ENCODE measurements around the gene C3orf20. TPM values are rescaled to one million over a fixed set of nuclear protein-coding genes. Genes with fewer than 3 reads are reported as not detected.

The C3orf20 gene
- total and polyA plus RNA-seq, 2 experiments from 2014 or later, result not detected

DNA sequence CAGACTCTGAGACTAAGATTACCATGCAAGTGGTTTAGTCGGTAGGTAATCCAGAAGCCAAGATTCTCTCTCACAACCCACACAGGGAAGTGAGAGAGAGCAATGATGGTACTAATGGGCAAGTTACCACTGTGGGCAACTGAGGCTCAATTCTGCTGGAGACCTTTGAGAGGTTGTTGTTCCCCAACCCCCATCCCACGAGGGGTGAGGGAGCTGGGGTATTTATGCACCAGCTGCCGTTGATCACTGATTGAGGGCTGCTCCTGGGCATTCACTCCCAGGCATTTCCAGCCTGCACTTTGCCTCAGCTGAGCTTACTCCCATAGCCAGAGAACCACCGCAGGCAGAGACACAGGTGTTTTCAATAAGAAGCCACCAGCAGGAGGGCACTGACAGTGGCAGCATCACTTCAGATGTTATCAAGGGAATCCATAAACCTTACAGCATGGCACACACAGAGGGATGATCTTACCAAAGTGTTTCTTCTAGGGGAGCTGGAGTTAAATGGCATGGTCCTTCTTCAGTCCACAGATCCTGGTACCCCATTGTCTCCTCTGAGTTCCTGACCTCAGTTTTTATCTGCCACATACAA is 38.3 kb upstream of the C3orf20 start:
- Mint-ChIP-seq H3K4me1 (peaks cover 8% of the 10 kb centered on the region; the same call in 2 of the 3 replicates), H3K27ac (no peak overlapping the region), H3K27me3 (ENCODE audit: insufficient read depth, low read depth, poor library complexity) (peaks cover 4% of the 10 kb centered on the region), H3K9me3 (no peaks in the 10 kb centered on the region), H3K36me3 (ENCODE audit: low read depth) (no peaks in the 10 kb centered on the region), H3K4me3 (no peak overlapping the region)
- no peak overlapping the region for H3K27ac ChIP-seq (ENCODE audit: low read depth)
- no peak overlapping the region for H3K4me3 ChIP-seq
- no peaks in the 10 kb centered on the region for H3F3A ChIP-seq (replicated peaks; ENCODE audit: low read depth)
- no peak overlapping the region for H3K4me2 ChIP-seq
- H3K9me2 ChIP-seq (ENCODE audit: insufficient read depth), result no peaks in the 10 kb centered on the region
- H3K4me1 ChIP-seq (ENCODE audit: insufficient read depth), result peaks cover 6% of the 10 kb centered on the region
- no peaks in the 10 kb centered on the region for H3K79me2 ChIP-seq (replicated peaks; ENCODE audit: insufficient read depth)
- no peaks in the 10 kb centered on the region for H3K27me3 ChIP-seq (ENCODE audit: insufficient read depth)
- no peaks in the 10 kb centered on the region for H4K20me1 ChIP-seq (replicated peaks; ENCODE audit: insufficient read depth)
- ATAC-seq (no peak), DNase-seq (ENCODE audit: low spot score) (no peak)
- H3K36me3 ChIP-seq (ENCODE audit: insufficient read depth), result no peaks in the 10 kb centered on the region
- TF ChIP-seq ZNF331 (CRISPR knock-in tag; IDR thresholded peaks at IDR 0.05; ENCODE audit: low read depth), result no peak
- TF ChIP-seq, protein P1, sequence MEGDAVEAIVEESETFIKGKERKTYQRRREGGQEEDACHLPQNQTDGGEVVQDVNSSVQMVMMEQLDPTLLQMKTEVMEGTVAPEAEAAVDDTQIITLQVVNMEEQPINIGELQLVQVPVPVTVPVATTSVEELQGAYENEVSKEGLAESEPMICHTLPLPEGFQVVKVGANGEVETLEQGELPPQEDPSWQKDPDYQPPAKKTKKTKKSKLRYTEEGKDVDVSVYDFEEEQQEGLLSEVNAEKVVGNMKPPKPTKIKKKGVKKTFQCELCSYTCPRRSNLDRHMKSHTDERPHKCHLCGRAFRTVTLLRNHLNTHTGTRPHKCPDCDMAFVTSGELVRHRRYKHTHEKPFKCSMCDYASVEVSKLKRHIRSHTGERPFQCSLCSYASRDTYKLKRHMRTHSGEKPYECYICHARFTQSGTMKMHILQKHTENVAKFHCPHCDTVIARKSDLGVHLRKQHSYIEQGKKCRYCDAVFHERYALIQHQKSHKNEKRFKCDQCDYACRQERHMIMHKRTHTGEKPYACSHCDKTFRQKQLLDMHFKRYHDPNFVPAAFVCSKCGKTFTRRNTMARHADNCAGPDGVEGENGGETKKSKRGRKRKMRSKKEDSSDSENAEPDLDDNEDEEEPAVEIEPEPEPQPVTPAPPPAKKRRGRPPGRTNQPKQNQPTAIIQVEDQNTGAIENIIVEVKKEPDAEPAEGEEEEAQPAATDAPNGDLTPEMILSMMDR (conservative IDR thresholded peaks at IDR 0.05; ENCODE audit: low read depth in 2 of 2), result no peak
- no peak for TF ChIP-seq POLR2AphosphoS5 (IDR thresholded peaks at IDR 0.05; ENCODE audit: low read depth)
- TF ChIP-seq ZNF114 (CRISPR knock-in tag; IDR thresholded peaks at IDR 0.05), result no peak
- TF ChIP-seq STAT1 (IDR thresholded peaks at IDR 0.05; ENCODE audit: unreplicated experiment), result no peak
- TF ChIP-seq, protein P2, sequence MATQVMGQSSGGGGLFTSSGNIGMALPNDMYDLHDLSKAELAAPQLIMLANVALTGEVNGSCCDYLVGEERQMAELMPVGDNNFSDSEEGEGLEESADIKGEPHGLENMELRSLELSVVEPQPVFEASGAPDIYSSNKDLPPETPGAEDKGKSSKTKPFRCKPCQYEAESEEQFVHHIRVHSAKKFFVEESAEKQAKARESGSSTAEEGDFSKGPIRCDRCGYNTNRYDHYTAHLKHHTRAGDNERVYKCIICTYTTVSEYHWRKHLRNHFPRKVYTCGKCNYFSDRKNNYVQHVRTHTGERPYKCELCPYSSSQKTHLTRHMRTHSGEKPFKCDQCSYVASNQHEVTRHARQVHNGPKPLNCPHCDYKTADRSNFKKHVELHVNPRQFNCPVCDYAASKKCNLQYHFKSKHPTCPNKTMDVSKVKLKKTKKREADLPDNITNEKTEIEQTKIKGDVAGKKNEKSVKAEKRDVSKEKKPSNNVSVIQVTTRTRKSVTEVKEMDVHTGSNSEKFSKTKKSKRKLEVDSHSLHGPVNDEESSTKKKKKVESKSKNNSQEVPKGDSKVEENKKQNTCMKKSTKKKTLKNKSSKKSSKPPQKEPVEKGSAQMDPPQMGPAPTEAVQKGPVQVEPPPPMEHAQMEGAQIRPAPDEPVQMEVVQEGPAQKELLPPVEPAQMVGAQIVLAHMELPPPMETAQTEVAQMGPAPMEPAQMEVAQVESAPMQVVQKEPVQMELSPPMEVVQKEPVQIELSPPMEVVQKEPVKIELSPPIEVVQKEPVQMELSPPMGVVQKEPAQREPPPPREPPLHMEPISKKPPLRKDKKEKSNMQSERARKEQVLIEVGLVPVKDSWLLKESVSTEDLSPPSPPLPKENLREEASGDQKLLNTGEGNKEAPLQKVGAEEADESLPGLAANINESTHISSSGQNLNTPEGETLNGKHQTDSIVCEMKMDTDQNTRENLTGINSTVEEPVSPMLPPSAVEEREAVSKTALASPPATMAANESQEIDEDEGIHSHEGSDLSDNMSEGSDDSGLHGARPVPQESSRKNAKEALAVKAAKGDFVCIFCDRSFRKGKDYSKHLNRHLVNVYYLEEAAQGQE (IDR thresholded peaks at IDR 0.05; ENCODE audit: unreplicated experiment), result no peak
- no peak overlapping the region for H2AFZ ChIP-seq

DNA sequence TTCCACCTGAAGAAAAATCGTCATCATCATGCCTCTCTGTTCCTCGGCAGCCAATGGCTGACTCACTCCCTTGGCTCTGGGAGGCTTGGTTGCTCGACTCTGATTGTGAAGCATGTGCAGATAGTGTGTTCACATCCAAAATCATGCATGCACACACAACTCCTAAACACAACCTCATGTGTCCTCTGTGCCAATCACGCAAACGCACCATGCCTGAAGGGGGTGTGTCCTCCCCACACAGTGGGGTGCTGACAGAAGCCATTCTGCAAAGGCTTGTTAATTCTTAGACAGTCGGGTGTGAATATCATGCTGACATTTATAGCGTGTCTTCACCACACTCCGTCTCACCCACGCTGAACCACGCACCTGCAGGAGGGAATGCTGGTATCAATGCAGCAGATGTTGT is 34.8 kb upstream of the C3orf20 start:
- H3K79me2 ChIP-seq (replicated peaks; ENCODE audit: insufficient read depth), result no peaks in the 10 kb centered on the region
- no peak overlapping the region for H3K27ac Mint-ChIP-seq
- H3F3A ChIP-seq (replicated peaks; ENCODE audit: low read depth), result no peaks in the 10 kb centered on the region
- no peak overlapping the region for H3K4me2 ChIP-seq
- H3K36me3 ChIP-seq (ENCODE audit: insufficient read depth), result no peaks in the 10 kb centered on the region
- H3K9me2 ChIP-seq (ENCODE audit: insufficient read depth), result no peaks in the 10 kb centered on the region
- DNase-seq (ENCODE audit: low spot score), result no peak
- no peaks in the 10 kb centered on the region for H3K36me3 Mint-ChIP-seq (ENCODE audit: low read depth)
- no peak overlapping the region for H3K4me3 ChIP-seq
- peaks cover 4% of the 10 kb centered on the region; the same call in 1 of the 2 replicates for H3K27me3 ChIP-seq (ENCODE audit: insufficient read depth)
- H4K20me1 ChIP-seq (replicated peaks; ENCODE audit: insufficient read depth), result no peaks in the 10 kb centered on the region
- no peak overlapping the region for H3K27ac ChIP-seq (ENCODE audit: low read depth)
- peaks cover 4% of the 10 kb centered on the region; the same call in 2 of the 3 replicates for H3K4me1 Mint-ChIP-seq
- peaks cover 6% of the 10 kb centered on the region for H3K4me1 ChIP-seq (ENCODE audit: insufficient read depth)
- no peak overlapping the region for H3K4me3 Mint-ChIP-seq
- H3K27me3 Mint-ChIP-seq (ENCODE audit: insufficient read depth, low read depth, poor library complexity), result no peaks in the 10 kb centered on the region
- no peaks in the 10 kb centered on the region for H3K9me3 Mint-ChIP-seq
- H2AFZ ChIP-seq, result 0 out of 2 replicates have a peak overlapping the region, but pooled peaks have one; percentile 18
- no peak for ATAC-seq
- no peak for TF ChIP-seq JUNB (IDR thresholded peaks at IDR 0.05; ENCODE audit: unreplicated experiment)
- TF ChIP-seq, protein P3, sequence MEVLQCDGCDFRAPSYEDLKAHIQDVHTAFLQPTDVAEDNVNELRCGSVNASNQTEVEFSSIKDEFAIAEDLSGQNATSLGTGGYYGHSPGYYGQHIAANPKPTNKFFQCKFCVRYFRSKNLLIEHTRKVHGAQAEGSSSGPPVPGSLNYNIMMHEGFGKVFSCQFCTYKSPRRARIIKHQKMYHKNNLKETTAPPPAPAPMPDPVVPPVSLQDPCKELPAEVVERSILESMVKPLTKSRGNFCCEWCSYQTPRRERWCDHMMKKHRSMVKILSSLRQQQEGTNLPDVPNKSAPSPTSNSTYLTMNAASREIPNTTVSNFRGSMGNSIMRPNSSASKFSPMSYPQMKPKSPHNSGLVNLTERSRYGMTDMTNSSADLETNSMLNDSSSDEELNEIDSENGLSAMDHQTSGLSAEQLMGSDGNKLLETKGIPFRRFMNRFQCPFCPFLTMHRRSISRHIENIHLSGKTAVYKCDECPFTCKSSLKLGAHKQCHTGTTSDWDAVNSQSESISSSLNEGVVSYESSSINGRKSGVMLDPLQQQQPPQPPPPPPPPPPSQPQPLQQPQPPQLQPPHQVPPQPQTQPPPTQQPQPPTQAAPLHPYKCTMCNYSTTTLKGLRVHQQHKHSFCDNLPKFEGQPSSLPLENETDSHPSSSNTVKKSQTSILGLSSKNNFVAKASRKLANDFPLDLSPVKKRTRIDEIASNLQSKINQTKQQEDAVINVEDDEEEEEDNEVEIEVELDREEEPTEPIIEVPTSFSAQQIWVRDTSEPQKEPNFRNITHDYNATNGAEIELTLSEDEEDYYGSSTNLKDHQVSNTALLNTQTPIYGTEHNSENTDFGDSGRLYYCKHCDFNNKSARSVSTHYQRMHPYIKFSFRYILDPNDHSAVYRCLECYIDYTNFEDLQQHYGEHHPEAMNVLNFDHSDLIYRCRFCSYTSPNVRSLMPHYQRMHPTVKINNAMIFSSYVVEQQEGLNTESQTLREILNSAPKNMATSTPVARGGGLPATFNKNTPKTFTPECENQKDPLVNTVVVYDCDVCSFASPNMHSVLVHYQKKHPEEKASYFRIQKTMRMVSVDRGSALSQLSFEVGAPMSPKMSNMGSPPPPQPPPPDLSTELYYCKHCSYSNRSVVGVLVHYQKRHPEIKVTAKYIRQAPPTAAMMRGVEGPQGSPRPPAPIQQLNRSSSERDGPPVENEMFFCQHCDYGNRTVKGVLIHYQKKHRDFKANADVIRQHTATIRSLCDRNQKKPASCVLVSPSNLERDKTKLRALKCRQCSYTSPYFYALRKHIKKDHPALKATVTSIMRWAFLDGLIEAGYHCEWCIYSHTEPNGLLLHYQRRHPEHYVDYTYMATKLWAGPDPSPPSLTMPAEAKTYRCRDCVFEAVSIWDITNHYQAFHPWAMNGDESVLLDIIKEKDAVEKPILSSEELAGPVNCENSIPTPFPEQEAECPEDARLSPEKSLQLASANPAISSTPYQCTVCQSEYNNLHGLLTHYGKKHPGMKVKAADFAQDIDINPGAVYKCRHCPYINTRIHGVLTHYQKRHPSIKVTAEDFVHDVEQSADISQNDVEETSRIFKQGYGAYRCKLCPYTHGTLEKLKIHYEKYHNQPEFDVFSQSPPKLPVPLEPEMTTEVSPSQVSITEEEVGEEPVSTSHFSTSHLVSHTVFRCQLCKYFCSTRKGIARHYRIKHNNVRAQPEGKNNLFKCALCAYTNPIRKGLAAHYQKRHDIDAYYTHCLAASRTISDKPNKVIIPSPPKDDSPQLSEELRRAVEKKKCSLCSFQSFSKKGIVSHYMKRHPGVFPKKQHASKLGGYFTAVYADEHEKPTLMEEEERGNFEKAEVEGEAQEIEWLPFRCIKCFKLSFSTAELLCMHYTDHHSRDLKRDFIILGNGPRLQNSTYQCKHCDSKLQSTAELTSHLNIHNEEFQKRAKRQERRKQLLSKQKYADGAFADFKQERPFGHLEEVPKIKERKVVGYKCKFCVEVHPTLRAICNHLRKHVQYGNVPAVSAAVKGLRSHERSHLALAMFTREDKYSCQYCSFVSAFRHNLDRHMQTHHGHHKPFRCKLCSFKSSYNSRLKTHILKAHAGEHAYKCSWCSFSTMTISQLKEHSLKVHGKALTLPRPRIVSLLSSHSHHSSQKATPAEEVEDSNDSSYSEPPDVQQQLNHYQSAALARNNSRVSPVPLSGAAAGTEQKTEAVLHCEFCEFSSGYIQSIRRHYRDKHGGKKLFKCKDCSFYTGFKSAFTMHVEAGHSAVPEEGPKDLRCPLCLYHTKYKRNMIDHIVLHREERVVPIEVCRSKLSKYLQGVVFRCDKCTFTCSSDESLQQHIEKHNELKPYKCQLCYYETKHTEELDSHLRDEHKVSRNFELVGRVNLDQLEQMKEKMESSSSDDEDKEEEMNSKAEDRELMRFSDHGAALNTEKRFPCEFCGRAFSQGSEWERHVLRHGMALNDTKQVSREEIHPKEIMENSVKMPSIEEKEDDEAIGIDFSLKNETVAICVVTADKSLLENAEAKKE (CRISPR knock-in tag; IDR thresholded peaks at IDR 0.05), result no peak
